H9 (cell line): ENCODE measurements around the gene ENOX1. TPM values are rescaled to one million over a fixed set of nuclear protein-coding genes. Genes with fewer than 3 reads are reported as not detected.

Experiments
- DNase-seq: peaks from one replicate; pipeline ENCODE4 v3.0.0-alpha.2; 2017
- H2AFZ ChIP-seq: one replicate; pipeline ENCODE4 v1.6.1; 2013; ENCODE audit warnings: mild to moderate bottlenecking, low read length, control low read depth, moderate library complexity
- H2AK5ac ChIP-seq: 2 replicates; pipeline ENCODE4 v1.6.1; 2013; ENCODE audit warnings: low read length, control low read depth, mixed read lengths; ENCODE audit not compliant: insufficient read length
- H2BK120ac ChIP-seq: one replicate; pipeline ENCODE4 v1.6.1; 2013; ENCODE audit warnings: low read depth, mild to moderate bottlenecking, low read length, control low read depth, inconsistent platforms; ENCODE audit not compliant: poor library complexity, severe bottlenecking
- H2BK12ac ChIP-seq: 2 replicates; pipeline ENCODE4 v1.6.1; 2013; ENCODE audit warnings: low read length, control low read depth, mixed read lengths, low read depth; ENCODE audit not compliant: insufficient read length
- H2BK15ac ChIP-seq: 2 replicates; pipeline ENCODE4 v1.6.1; 2013; ENCODE audit warnings: low read depth, low read length, control low read depth
- H2BK20ac ChIP-seq: one replicate; pipeline ENCODE4 v1.6.1; 2013; ENCODE audit warnings: low read depth, mild to moderate bottlenecking, low read length, control low read depth, inconsistent platforms; ENCODE audit not compliant: poor library complexity, severe bottlenecking
- H2BK5ac ChIP-seq: 2 replicates; pipeline ENCODE4 v1.6.1; 2013; ENCODE audit warnings: low read length, control low read depth, mixed read lengths; ENCODE audit not compliant: insufficient read length
- H3K14ac ChIP-seq: 2 replicates; pipeline ENCODE4 v1.6.1; 2013; ENCODE audit warnings: low read length, control low read depth; ENCODE audit not compliant: insufficient read depth
- H3K18ac ChIP-seq: 2 replicates; pipeline ENCODE4 v1.6.1; 2013; ENCODE audit warnings: low read depth, mild to moderate bottlenecking, mixed read lengths, low read length, control low read depth; ENCODE audit not compliant: insufficient read length
- H3K23ac ChIP-seq: 2 replicates; pipeline ENCODE4 v1.6.1; 2013; ENCODE audit warnings: low read length, control low read depth, mixed read lengths, low read depth; ENCODE audit not compliant: insufficient read length
- H3K23me2 ChIP-seq: 2 replicates; pipeline ENCODE4 v1.6.1; 2013; ENCODE audit warnings: low read depth, mild to moderate bottlenecking, mixed read lengths, low read length, control low read depth; ENCODE audit not compliant: insufficient read length, poor library complexity, severe bottlenecking
- H3K27ac ChIP-seq: 2 replicates; pipeline ENCODE4 v1.5.1; 2013; ENCODE audit warnings: low read length, control low read depth, mixed read lengths, low read depth; ENCODE audit not compliant: insufficient read length
- H3K27me3 ChIP-seq: 2 replicates; pipeline ENCODE4 v1.6.1; 2013; ENCODE audit warnings: low read length, control low read depth, inconsistent platforms; ENCODE audit not compliant: insufficient read depth
- H3K4ac ChIP-seq: 2 replicates; pipeline ENCODE4 v1.6.1; 2013; ENCODE audit warnings: low read depth, mild to moderate bottlenecking, control low read depth, inconsistent platforms, low read length, moderate library complexity
- H3K4me1 ChIP-seq: 2 replicates; pipeline ENCODE4 v1.6.1; 2013; ENCODE audit warnings: low read length, control low read depth, inconsistent platforms; ENCODE audit not compliant: insufficient read depth
- H3K4me2 ChIP-seq: 2 replicates; pipeline ENCODE4 v1.6.1; 2013; ENCODE audit warnings: low read length, control low read depth, mixed read lengths; ENCODE audit not compliant: insufficient read length, insufficient read depth
- H3K56ac ChIP-seq: 2 replicates; pipeline ENCODE4 v1.6.1; 2013; ENCODE audit warnings: low read depth, mild to moderate bottlenecking, mixed read lengths, low read length, control low read depth; ENCODE audit not compliant: insufficient read length
- H3K79me1 ChIP-seq: 2 replicates; pipeline ENCODE4 v1.6.1; 2013; ENCODE audit warnings: low read depth, mild to moderate bottlenecking, moderate library complexity, low read length, control low read depth, inconsistent platforms; ENCODE audit not compliant: insufficient read depth, poor library complexity, severe bottlenecking
- H3K79me2 ChIP-seq: 2 replicates; pipeline ENCODE4 v1.6.1; 2013; ENCODE audit warnings: low read length, control low read depth, inconsistent platforms; ENCODE audit not compliant: insufficient read depth
- H3K9ac ChIP-seq: 2 replicates; pipeline ENCODE4 v1.6.1; 2013; ENCODE audit warnings: low read length, control low read depth, mixed read lengths; ENCODE audit not compliant: insufficient read length; ENCODE audit errors: extremely low read depth
- H3K9me3 ChIP-seq: one replicate; pipeline ENCODE4 v1.6.1; 2013; ENCODE audit warnings: low read depth, low read length, inconsistent platforms; ENCODE audit not compliant: control insufficient read depth
- H3T11ph ChIP-seq: one replicate; pipeline ENCODE4 v1.6.1; 2013; ENCODE audit warnings: mild to moderate bottlenecking, low read length, control low read depth, inconsistent platforms
- H4K20me1 ChIP-seq: one replicate; pipeline ENCODE4 v1.6.1; 2013; ENCODE audit not compliant: control insufficient read depth, insufficient read length, insufficient read depth
- H4K5ac ChIP-seq: 2 replicates; pipeline ENCODE4 v1.6.1; 2013; ENCODE audit warnings: low read depth, mild to moderate bottlenecking, mixed read lengths, low read length, control low read depth; ENCODE audit not compliant: insufficient read length
- H4K8ac ChIP-seq: replicated peaks from 2 replicates; pipeline ENCODE4 v1.6.1; 2013; ENCODE audit warnings: low read length, control low read depth, mixed read lengths, low read depth; ENCODE audit not compliant: insufficient read length
- H4K91ac ChIP-seq: 2 replicates; pipeline ENCODE4 v1.6.1; 2013; ENCODE audit warnings: low read depth, mild to moderate bottlenecking, moderate library complexity, mixed read lengths, low read length, control low read depth; ENCODE audit not compliant: insufficient read length
- H3K27ac Mint-ChIP-seq, 3 experiments: 2 replicates in 2 of 3; 3 replicates in 1 of 3; pipeline ENCODE4 v1.8.0; 2020 to 2021; ENCODE audit warnings: mixed read lengths in 3 of 3, mild to moderate bottlenecking in 1 of 3, moderate library complexity in 1 of 3
- H3K27me3 Mint-ChIP-seq: 2 replicates; pipeline ENCODE4 v1.8.0; 2021; ENCODE audit warnings: low read depth, mild to moderate bottlenecking, moderate library complexity, mixed read lengths
- H3K36me3 Mint-ChIP-seq, 3 experiments: 2 replicates in 2 of 3; 3 replicates in 1 of 3; pipeline ENCODE4 v1.8.0; 2020 to 2021; ENCODE audit warnings: low read depth in 3 of 3, mixed read lengths in 3 of 3; ENCODE audit not compliant: insufficient read depth in 1 of 3
- H3K4me1 Mint-ChIP-seq, 2 experiments: 2 replicates each; pipeline ENCODE4 v1.8.0; 2020; ENCODE audit warnings: mixed read lengths in 2 of 2
- H3K4me3 Mint-ChIP-seq, 2 experiments: 2 replicates in 1 of 2; 3 replicates in 1 of 2; pipeline ENCODE4 v1.8.0; 2020 to 2021; ENCODE audit warnings: mild to moderate bottlenecking in 2 of 2, mixed read lengths in 2 of 2, moderate library complexity in 1 of 2
- H3K9me3 Mint-ChIP-seq, 2 experiments: 2 replicates in 1 of 2; 3 replicates in 1 of 2; pipeline ENCODE4 v1.8.0; 2020; ENCODE audit warnings: mild to moderate bottlenecking in 2 of 2, mixed read lengths in 2 of 2, moderate library complexity in 1 of 2
- WGBS: extraction: QIAGEN DNeasy Blood & Tissue Kit; methylation state at CpG from one replicate; pipeline ENCODE4 v1.1.7; 2013; ENCODE audit warnings: missing lambda C conversion rate, low lambda C conversion rate, mixed read lengths; ENCODE audit not compliant: insufficient read length; ENCODE audit errors: extremely low coverage; 5-methylcytosine and 5-hydroxymethylcytosine counted together
- total RNA-seq: library from RNA; stranded (reverse); gene quantifications from 2 replicates; pipeline ENCODE4 v1.2.1, GENCODE V29; 2021
- TF ChIP-seq, protein P1 (sequence below): fragments of 200-600 bp; sonication (generic); conservative IDR thresholded peaks from 3 replicates; pipeline ENCODE4 v1.8.0; 2021; ENCODE audit warnings: antibody characterized with exemption, mild to moderate bottlenecking

ENOX1 gene
- total RNA-seq, 1 experiment from 2014 or later: 0.24 TPM

DNA sequence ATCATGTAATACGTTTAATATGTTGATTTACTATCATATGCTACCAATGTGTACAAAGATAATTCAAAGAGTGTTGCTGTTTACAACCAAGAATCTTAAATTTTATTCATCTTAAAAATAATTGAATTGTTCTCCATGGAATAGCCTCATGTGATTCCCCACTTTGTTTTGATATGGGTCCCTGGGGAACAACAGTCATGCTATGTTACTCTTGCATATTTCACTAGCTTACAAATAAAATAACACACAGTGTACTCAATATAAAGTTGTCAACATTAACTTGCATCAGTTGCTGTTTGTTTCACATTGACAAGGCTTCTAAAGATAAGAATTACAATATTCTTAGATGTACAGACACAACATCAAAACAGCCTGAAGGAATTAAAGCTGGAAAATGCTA is 2.3 kb downstream of the ENOX1 start:
- no peak overlapping the region for H3T11ph ChIP-seq
- H2BK120ac ChIP-seq: no peak overlapping the region
- no peak overlapping the region for H3K18ac ChIP-seq
- no peak overlapping the region for H3K23ac ChIP-seq
- DNase-seq: no peak
- H3K14ac ChIP-seq: no peak overlapping the region
- no peak overlapping the region for H2AFZ ChIP-seq
- Mint-ChIP-seq H3K27me3 (peaks cover 90% of the 10 kb centered on the region), H3K36me3 (no peaks in the 10 kb centered on the region), H3K4me1 (peaks cover 17 to 23% of the 10 kb centered on the region in 2 experiments), H3K27ac (no peak overlapping the region), H3K4me3 (no peak overlapping the region), H3K9me3 (no peaks in the 10 kb centered on the region)
- WGBS: no CpG with 5 or more reads among the region's 1 CpG
- H3K9me3 ChIP-seq: no peaks in the 10 kb centered on the region
- H4K5ac ChIP-seq: no peak overlapping the region
- H4K8ac ChIP-seq: no peak overlapping the region
- no peak overlapping the region for H2BK5ac ChIP-seq
- H3K4ac ChIP-seq: no peak overlapping the region
- no peak overlapping the region for H3K56ac ChIP-seq
- no peak overlapping the region for H4K91ac ChIP-seq
- TF ChIP-seq, protein P1, sequence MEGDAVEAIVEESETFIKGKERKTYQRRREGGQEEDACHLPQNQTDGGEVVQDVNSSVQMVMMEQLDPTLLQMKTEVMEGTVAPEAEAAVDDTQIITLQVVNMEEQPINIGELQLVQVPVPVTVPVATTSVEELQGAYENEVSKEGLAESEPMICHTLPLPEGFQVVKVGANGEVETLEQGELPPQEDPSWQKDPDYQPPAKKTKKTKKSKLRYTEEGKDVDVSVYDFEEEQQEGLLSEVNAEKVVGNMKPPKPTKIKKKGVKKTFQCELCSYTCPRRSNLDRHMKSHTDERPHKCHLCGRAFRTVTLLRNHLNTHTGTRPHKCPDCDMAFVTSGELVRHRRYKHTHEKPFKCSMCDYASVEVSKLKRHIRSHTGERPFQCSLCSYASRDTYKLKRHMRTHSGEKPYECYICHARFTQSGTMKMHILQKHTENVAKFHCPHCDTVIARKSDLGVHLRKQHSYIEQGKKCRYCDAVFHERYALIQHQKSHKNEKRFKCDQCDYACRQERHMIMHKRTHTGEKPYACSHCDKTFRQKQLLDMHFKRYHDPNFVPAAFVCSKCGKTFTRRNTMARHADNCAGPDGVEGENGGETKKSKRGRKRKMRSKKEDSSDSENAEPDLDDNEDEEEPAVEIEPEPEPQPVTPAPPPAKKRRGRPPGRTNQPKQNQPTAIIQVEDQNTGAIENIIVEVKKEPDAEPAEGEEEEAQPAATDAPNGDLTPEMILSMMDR: no peak
- peaks cover 8% of the 10 kb centered on the region; the same call in 1 of the 2 replicates for H3K27me3 ChIP-seq
- no peaks in the 10 kb centered on the region for H4K20me1 ChIP-seq
- no peak overlapping the region for H3K4me2 ChIP-seq
- no peak overlapping the region for H3K9ac ChIP-seq
- no peak overlapping the region for H2BK15ac ChIP-seq
- no peak overlapping the region for H3K27ac ChIP-seq
- H3K79me1 ChIP-seq: no peaks in the 10 kb centered on the region
- no peak overlapping the region for H2BK12ac ChIP-seq
- no peak overlapping the region for H2AK5ac ChIP-seq
- H3K4me1 ChIP-seq: no peaks in the 10 kb centered on the region; the same call in 1 of the 2 replicates
- peaks cover 15% of the 10 kb centered on the region for H3K23me2 ChIP-seq
- H2BK20ac ChIP-seq: no peak overlapping the region
- no peaks in the 10 kb centered on the region for H3K79me2 ChIP-seq
